NAMALWA (cell line): Measurements from ENCODE around the gene PPM1M.
A peak's percentile ranks its signal among the peaks of the same experiment; 100 is the strongest.

Experiments
- DNase-seq: peaks from one replicate; pipeline ENCODE4 v3.0.0-alpha.2; 2015; ENCODE audit warnings: low spot score

PPM1M gene

GRCh38 chr3:52216585-52217408, 28.8 kb upstream of the PPM1M start:
- DNase-seq = no peak

GRCh38 chr3:52217409-52217805, 28.2 kb upstream of the PPM1M start:
- no peak for DNase-seq

GRCh38 chr3:52218026-52218425, 27.5 kb upstream of the PPM1M start:
- no peak for DNase-seq

GRCh38 chr3:52218454-52218853, 27.1 kb upstream of the PPM1M start:
- no peak for DNase-seq

- DNase-seq = no peak
Observed at GRCh38 chr3:52218937-52219650, 26.5 kb upstream of the PPM1M start.

- DNase-seq = peak; percentile 73
Observed at GRCh38 chr3:52220380-52221026, 25.1 kb upstream of the PPM1M start.

- DNase-seq = no peak
Observed at GRCh38 chr3:52221141-52221562, 24.4 kb upstream of the PPM1M start.

- no peak for DNase-seq
Observed at GRCh38 chr3:52221563-52222318, 23.8 kb upstream of the PPM1M start.

- no peak for DNase-seq
Observed at GRCh38 chr3:52222319-52223221, 23.0 kb upstream of the PPM1M start.

GRCh38 chr3:52223449-52224408, 21.8 kb upstream of the PPM1M start:
- no peak for DNase-seq

- DNase-seq = peak; percentile 92
Observed at GRCh38 chr3:52225452-52226228, 19.9 kb upstream of the PPM1M start, which contains the start of gene TLR9. Gene TLR9, minus strand, starts transcription at chr3:52225645. Its CDS starts 116 bp downstream, at chr3:52225529.

GRCh38 chr3:52226229-52226817, 19.2 kb upstream of the PPM1M start:
- peak; percentile 62 for DNase-seq

- DNase-seq = no peak
Observed at GRCh38 chr3:52227117-52227516, 18.4 kb upstream of the PPM1M start.

GRCh38 chr3:52227766-52228165, 17.8 kb upstream of the PPM1M start:
- DNase-seq = no peak

- no peak for DNase-seq
Observed at GRCh38 chr3:52228266-52228665, 17.3 kb upstream of the PPM1M start.

- DNase-seq = no peak
Observed at GRCh38 chr3:52228751-52229291, 16.7 kb upstream of the PPM1M start.

- no peak for DNase-seq
Observed at GRCh38 chr3:52229656-52230055, 15.9 kb upstream of the PPM1M start.

- DNase-seq = no peak
Observed at GRCh38 chr3:52230461-52230860, 15.1 kb upstream of the PPM1M start.
